Iris pigment epithelial cell (primary cell): Measurements from ENCODE around the gene P2RY2.

ENCODE experiments used
- DNase-seq: peaks from one replicate; pipeline ENCODE4 v3.0.0-alpha.2; 2011; ENCODE audit warnings: low read depth

P2RY2 gene

GRCh38 chr11:73205661-73206343 is 12.3 kb upstream of the P2RY2 start:
- peak; percentile 39 for DNase-seq

- peak; percentile 28 for DNase-seq
These were observed 11.3 kb upstream of the P2RY2 start for GRCh38 chr11:73206801-73207200.

- DNase-seq: no peak
These were observed 8.2 kb upstream of the P2RY2 start for GRCh38 chr11:73209892-73210291.

- DNase-seq: peak; percentile 32
These were observed 7.0 kb upstream of the P2RY2 start for GRCh38 chr11:73210916-73211667.

GRCh38 chr11:73213196-73214143 is 4.6 kb upstream of the P2RY2 start:
- DNase-seq: no peak

- no peak for DNase-seq
These were observed 2.6 kb upstream of the P2RY2 start for GRCh38 chr11:73215191-73216134.

- no peak for DNase-seq
These were observed 1.6 kb upstream of the P2RY2 start for GRCh38 chr11:73216465-73216864.

- no peak for DNase-seq
These were observed 811 bp upstream of the P2RY2 start for GRCh38 chr11:73217131-73217809.

- no peak for DNase-seq
These were observed 323 bp upstream of the P2RY2 start for GRCh38 chr11:73217810-73218105.

GRCh38 chr11:73218830-73219215 is 742 bp downstream of the P2RY2 start:
- DNase-seq: no peak

- no peak for DNase-seq
These were observed 1.6 kb downstream of the P2RY2 start for GRCh38 chr11:73219396-73220285.

- DNase-seq: no peak
These were observed 3.4 kb downstream of the P2RY2 start for GRCh38 chr11:73221451-73221850.

GRCh38 chr11:73221996-73222395 is 3.9 kb downstream of the P2RY2 start:
- DNase-seq: no peak

- DNase-seq: no peak
These were observed 6.1 kb downstream of the P2RY2 start for GRCh38 chr11:73223998-73224730.

GRCh38 chr11:73225001-73225686 is 7.1 kb downstream of the P2RY2 start:
- DNase-seq: no peak

- no peak for DNase-seq
These were observed 7.8 kb downstream of the P2RY2 start for GRCh38 chr11:73225851-73226250.

- DNase-seq: no peak
These were observed 8.4 kb downstream of the P2RY2 start for GRCh38 chr11:73226297-73227006.
